Activated CD4-positive, alpha-beta T cell treated with anti-CD3 and anti-CD28 coated beads for 24 hours (primary cell): ENCODE data around the gene MAN2A2.

ENCODE experiments used
- DNase-seq, 2 donors: peaks; one replicate each; pipeline ENCODE4 v3.0.0-alpha.2; 2020; ENCODE audit warnings: low read depth in 2 of 2

Gene MAN2A2

GRCh38 chr15:90960298-90961091, 57.4 kb downstream of the MAN2A2 start:
- no peak for DNase-seq

GRCh38 chr15:90962021-90962420, 58.9 kb downstream of the MAN2A2 start:
- no peak for DNase-seq

- no peak for DNase-seq
Observed at GRCh38 chr15:90966262-90966661, 63.2 kb downstream of the MAN2A2 start.

GRCh38 chr15:90967206-90967605, 64.1 kb downstream of the MAN2A2 start:
- no peak for DNase-seq

- no peak for DNase-seq
Observed at GRCh38 chr15:90968434-90968833, 65.3 kb downstream of the MAN2A2 start.

- no peak for DNase-seq
Observed at GRCh38 chr15:90970274-90970673, 67.2 kb downstream of the MAN2A2 start.

GRCh38 chr15:90972133-90972532, 69.0 kb downstream of the MAN2A2 start:
- no peak for DNase-seq
